Astrocyte (in vitro differentiated cells and primary cell): ENCODE measurements around the gene NPRL2. TPM values are rescaled to one million over a fixed set of nuclear protein-coding genes. Genes with fewer than 3 reads are reported as not detected.

Experiments used
- DNase-seq: peaks from one replicate; pipeline ENCODE4 v3.0.0-alpha.2; 2010; ENCODE audit warnings: low read depth
- FAIRE-seq: peaks from 2 replicates; lab custom pipeline; 2011; peaks lifted over from hg19 to GRCh38; lab: Jason Lieb, UNC
- H2AFZ ChIP-seq: 2 replicates; pipeline ENCODE4 v1.6.0; 2012; ENCODE audit warnings: low read depth, low read length, inconsistent platforms
- H3K27ac ChIP-seq: 2 replicates; pipeline ENCODE4 v1.5.1; 2011; ENCODE audit warnings: low read depth, low read length, inconsistent platforms
- H3K27me3 ChIP-seq: 2 replicates; pipeline ENCODE4 v1.6.0; 2011; ENCODE audit warnings: low read length, inconsistent platforms; ENCODE audit not compliant: insufficient read depth
- H3K36me3 ChIP-seq: 2 replicates; pipeline ENCODE4 v1.5.1; 2011; ENCODE audit warnings: low read length, inconsistent platforms; ENCODE audit not compliant: insufficient read depth
- H3K4me1 ChIP-seq: 2 replicates; pipeline ENCODE4 v1.5.1; 2011; ENCODE audit warnings: low read length, inconsistent platforms; ENCODE audit not compliant: insufficient read depth
- H3K4me2 ChIP-seq: 2 replicates; pipeline ENCODE4 v1.6.0; 2012; ENCODE audit warnings: low read length, inconsistent platforms
- H3K4me3 ChIP-seq: 2 replicates; pipeline ENCODE4 v1.5.1; 2011; ENCODE audit warnings: low read depth, mild to moderate bottlenecking, low read length, inconsistent platforms; ENCODE audit not compliant: insufficient read depth
- H3K79me2 ChIP-seq: 2 replicates; pipeline ENCODE4 v1.6.0; 2012; ENCODE audit warnings: mild to moderate bottlenecking, low read length, inconsistent platforms; ENCODE audit not compliant: insufficient read depth
- H3K9ac ChIP-seq: 2 replicates; pipeline ENCODE4 v1.6.0; 2012; ENCODE audit warnings: mild to moderate bottlenecking, low read length, inconsistent platforms
- H3K9me3 ChIP-seq: 2 replicates; pipeline ENCODE4 v1.5.1; 2012; ENCODE audit warnings: low read depth, mild to moderate bottlenecking, low read length, inconsistent platforms; ENCODE audit not compliant: insufficient read depth
- H4K20me1 ChIP-seq: 2 replicates; pipeline ENCODE4 v1.6.0; 2012; ENCODE audit warnings: low read length, inconsistent platforms; ENCODE audit not compliant: insufficient read depth
- H3K27ac Mint-ChIP-seq: one replicate; pipeline ENCODE4 v1.8.0; 2021; ENCODE audit warnings: mild to moderate bottlenecking, mixed read lengths; ENCODE audit not compliant: unreplicated experiment
- H3K27me3 Mint-ChIP-seq: one replicate; pipeline ENCODE4 v1.8.0; 2021; ENCODE audit warnings: low read depth, mixed read lengths; ENCODE audit not compliant: unreplicated experiment
- H3K36me3 Mint-ChIP-seq: one replicate; pipeline ENCODE4 v1.8.0; 2021; ENCODE audit warnings: low read depth, mixed read lengths; ENCODE audit not compliant: unreplicated experiment
- H3K4me1 Mint-ChIP-seq: one replicate; pipeline ENCODE4 v1.8.0; 2021; ENCODE audit warnings: low read depth, mixed read lengths; ENCODE audit not compliant: unreplicated experiment
- H3K4me3 Mint-ChIP-seq: one replicate; pipeline ENCODE4 v1.8.0; 2021; ENCODE audit warnings: mild to moderate bottlenecking, moderate library complexity, mixed read lengths; ENCODE audit not compliant: unreplicated experiment
- H3K9me3 Mint-ChIP-seq: one replicate; pipeline ENCODE4 v1.8.0; 2021; ENCODE audit warnings: mild to moderate bottlenecking, mixed read lengths; ENCODE audit not compliant: unreplicated experiment
- EZH2 ChIP-seq: IDR thresholded peaks from 2 replicates; pipeline ENCODE4 v1.6.1; 2012; ENCODE audit warnings: mild to moderate bottlenecking, low read length, inconsistent platforms; ENCODE audit not compliant: insufficient read depth
- total RNA-seq: library from RNA; stranded (reverse); gene quantifications from 2 replicates; pipeline ENCODE4 v1.2.1, GENCODE V29; 2021
- TF ChIP-seq, protein P1 (sequence below): IDR thresholded peaks from 2 replicates; pipeline ENCODE4 v1.5.1; 2011; ENCODE audit warnings: low read depth, mild to moderate bottlenecking, inconsistent platforms, low read length, moderate library complexity; ENCODE audit not compliant: insufficient read depth

The NPRL2 gene
- total RNA-seq, 1 donor from 2014 or later = 15.7 TPM

DNA sequence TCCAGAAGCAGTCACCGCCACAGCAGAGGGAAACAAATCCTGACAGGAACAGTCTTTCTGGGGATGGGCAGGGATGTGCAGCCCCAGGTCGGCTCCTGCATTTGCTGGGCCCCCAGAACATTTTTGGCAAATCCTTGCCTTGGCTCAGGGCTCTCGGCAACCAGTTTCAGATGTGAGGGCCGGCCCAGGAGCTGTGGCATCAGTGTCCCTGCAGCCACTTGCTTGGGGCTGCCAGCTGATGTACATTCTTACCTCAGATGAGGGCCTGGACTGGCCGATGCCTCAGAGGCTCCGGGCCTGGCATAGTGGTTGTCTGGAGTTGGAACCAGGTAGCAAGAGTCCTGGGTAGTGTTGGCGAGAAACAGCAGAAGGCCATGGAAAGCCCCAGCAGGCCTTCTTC lies 4.3 kb upstream of the NPRL2 start:
- H3K27ac Mint-ChIP-seq = no peak overlapping the region
- no peak overlapping the region for H3K27ac ChIP-seq
- H3K4me1 Mint-ChIP-seq = peaks cover 30% of the 10 kb centered on the region
- no peaks in the 10 kb centered on the region for H3K9me3 Mint-ChIP-seq
- no peaks in the 10 kb centered on the region for H3K27me3 ChIP-seq
- no peak overlapping the region for H3K4me2 ChIP-seq
- H3K4me3 Mint-ChIP-seq = no peak overlapping the region
- no peak for DNase-seq
- no peak overlapping the region for H3K9ac ChIP-seq
- H3K27me3 Mint-ChIP-seq = no peaks in the 10 kb centered on the region
- TF ChIP-seq, protein P1, sequence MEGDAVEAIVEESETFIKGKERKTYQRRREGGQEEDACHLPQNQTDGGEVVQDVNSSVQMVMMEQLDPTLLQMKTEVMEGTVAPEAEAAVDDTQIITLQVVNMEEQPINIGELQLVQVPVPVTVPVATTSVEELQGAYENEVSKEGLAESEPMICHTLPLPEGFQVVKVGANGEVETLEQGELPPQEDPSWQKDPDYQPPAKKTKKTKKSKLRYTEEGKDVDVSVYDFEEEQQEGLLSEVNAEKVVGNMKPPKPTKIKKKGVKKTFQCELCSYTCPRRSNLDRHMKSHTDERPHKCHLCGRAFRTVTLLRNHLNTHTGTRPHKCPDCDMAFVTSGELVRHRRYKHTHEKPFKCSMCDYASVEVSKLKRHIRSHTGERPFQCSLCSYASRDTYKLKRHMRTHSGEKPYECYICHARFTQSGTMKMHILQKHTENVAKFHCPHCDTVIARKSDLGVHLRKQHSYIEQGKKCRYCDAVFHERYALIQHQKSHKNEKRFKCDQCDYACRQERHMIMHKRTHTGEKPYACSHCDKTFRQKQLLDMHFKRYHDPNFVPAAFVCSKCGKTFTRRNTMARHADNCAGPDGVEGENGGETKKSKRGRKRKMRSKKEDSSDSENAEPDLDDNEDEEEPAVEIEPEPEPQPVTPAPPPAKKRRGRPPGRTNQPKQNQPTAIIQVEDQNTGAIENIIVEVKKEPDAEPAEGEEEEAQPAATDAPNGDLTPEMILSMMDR = no peak
- no peaks in the 10 kb centered on the region for H3K9me3 ChIP-seq
- FAIRE-seq = no peak
- H2AFZ ChIP-seq = no peak overlapping the region
- peaks cover 8% of the 10 kb centered on the region for H3K36me3 ChIP-seq
- peaks cover 52% of the 10 kb centered on the region for H3K4me1 ChIP-seq
- peaks cover 84% of the 10 kb centered on the region for H3K79me2 ChIP-seq
- peaks cover 13% of the 10 kb centered on the region for H3K36me3 Mint-ChIP-seq
- no peak overlapping the region for H3K4me3 ChIP-seq
- peaks cover 72% of the 10 kb centered on the region for H4K20me1 ChIP-seq

DNA sequence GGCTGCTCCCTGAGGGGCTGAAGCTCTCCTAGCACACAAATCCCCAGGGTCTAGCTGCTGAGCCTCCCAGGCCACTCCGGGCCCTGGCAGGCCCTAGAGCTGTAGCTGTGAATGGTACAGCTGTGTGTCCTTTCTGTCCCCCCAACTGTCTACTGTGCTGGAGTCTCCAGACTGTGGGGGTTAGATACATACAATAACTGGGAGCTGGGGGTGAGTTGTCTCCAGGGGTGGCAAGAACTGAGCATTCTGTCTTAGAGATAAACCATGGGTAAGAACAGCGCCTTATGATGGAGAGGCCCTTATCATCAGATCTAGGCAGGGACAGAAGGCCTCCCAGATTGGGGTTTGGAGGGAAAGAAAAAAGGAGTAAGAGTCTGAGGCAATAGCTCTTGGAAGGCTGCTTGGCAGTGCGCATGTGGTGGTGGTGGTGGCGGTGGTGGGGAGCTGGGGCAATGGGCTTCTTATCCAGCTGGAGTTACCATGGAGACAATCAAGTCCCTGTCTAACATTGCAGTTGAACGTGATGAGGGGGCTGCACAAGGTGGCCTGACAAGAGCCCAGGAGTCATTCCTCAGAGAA lies 3.7 kb upstream of the NPRL2 start:
- TF ChIP-seq, protein P1 = no peak
- TF ChIP-seq EZH2 = no peak
- H3K9me3 Mint-ChIP-seq = no peaks in the 10 kb centered on the region
- FAIRE-seq (no peak), DNase-seq (no peak)
- no peak overlapping the region for H3K4me2 ChIP-seq
- peaks cover 54% of the 10 kb centered on the region for H3K4me1 ChIP-seq
- no peak overlapping the region for H3K9ac ChIP-seq
- peaks cover 88% of the 10 kb centered on the region for H3K79me2 ChIP-seq
- no peak overlapping the region for H3K27ac Mint-ChIP-seq
- H4K20me1 ChIP-seq = peaks cover 72% of the 10 kb centered on the region
- H3K27ac ChIP-seq = no peak overlapping the region
- H2AFZ ChIP-seq = no peak overlapping the region
- H3K27me3 Mint-ChIP-seq = no peaks in the 10 kb centered on the region
- no peaks in the 10 kb centered on the region for H3K27me3 ChIP-seq
- peaks cover 32% of the 10 kb centered on the region for H3K4me1 Mint-ChIP-seq
- H3K36me3 ChIP-seq = peaks cover 8% of the 10 kb centered on the region
- H3K9me3 ChIP-seq = no peaks in the 10 kb centered on the region
- no peak overlapping the region for H3K4me3 Mint-ChIP-seq
- peaks cover 13% of the 10 kb centered on the region for H3K36me3 Mint-ChIP-seq
- no peak overlapping the region for H3K4me3 ChIP-seq

DNA sequence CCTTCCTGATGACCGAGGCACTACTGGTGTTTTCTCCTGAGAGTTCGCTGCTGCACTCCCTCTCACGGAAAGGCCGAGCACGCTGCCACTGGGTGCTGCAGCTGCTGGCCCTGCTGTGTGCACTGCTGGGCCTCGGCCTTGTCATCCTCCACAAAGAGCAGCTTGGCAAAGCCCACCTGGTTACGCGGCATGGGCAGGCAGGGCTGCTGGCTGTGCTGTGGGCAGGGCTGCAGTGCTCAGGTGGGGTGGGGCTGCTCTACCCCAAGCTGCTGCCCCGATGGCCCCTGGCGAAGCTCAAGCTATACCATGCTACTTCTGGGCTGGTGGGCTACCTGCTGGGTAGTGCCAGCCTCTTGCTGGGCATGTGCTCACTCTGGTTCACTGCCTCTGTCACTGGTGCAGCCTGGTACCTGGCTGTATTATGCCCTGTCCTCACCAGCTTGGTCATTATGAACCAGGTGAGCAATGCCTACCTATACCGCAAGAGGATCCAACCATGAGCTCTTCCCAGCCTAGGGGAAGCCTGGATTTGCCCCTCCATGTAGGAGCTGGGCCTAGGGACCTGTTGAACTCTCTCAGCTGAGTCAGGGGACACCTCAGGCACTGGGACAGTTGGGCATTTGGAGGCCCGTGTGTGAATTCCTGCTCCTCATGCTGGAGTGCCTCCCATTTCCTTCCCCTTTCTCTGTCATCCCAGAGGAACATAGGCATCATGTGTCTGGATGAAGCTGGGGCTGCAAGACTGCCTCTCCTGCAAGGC lies 2.9 kb upstream of the NPRL2 start:
- Histone ChIP-seq H3K4me2 (no peak overlapping the region), H3K9me3 (no peaks in the 10 kb centered on the region), H3K27ac (no peak overlapping the region), H4K20me1 (peaks cover 69% of the 10 kb centered on the region), H3K4me3 (no peak overlapping the region), H3K79me2 (peaks cover 87% of the 10 kb centered on the region), H2AFZ (no peak overlapping the region), H3K36me3 (peaks cover 10% of the 10 kb centered on the region), H3K9ac (no peak overlapping the region), H3K27me3 (no peaks in the 10 kb centered on the region), H3K4me1 (peaks cover 51% of the 10 kb centered on the region)
- DNase-seq = no peak
- Mint-ChIP-seq H3K36me3 (peaks cover 13% of the 10 kb centered on the region), H3K27ac (no peak overlapping the region), H3K4me3 (no peak overlapping the region), H3K4me1 (peaks cover 31% of the 10 kb centered on the region), H3K9me3 (no peaks in the 10 kb centered on the region), H3K27me3 (no peaks in the 10 kb centered on the region)
- TF ChIP-seq EZH2 = no peak
- FAIRE-seq = no peak
